GM10847 (cell line): ENCODE results near the gene STX8.

Experiments
- POLR2A ChIP-seq: IDR thresholded peaks from 2 replicates; pipeline ENCODE4 v1.6.1; 2011; ENCODE audit not compliant: insufficient read length; ENCODE audit errors: extremely low read depth

The STX8 gene

GRCh38 chr17:9239793-9240658, 335.6 kb downstream of the STX8 start:
- TF ChIP-seq POLR2A: no peak

GRCh38 chr17:9239246-9239792, 336.3 kb downstream of the STX8 start:
- TF ChIP-seq POLR2A: no peak

GRCh38 chr17:9238340-9239245, 337.0 kb downstream of the STX8 start:
- TF ChIP-seq POLR2A: no peak

DNA sequence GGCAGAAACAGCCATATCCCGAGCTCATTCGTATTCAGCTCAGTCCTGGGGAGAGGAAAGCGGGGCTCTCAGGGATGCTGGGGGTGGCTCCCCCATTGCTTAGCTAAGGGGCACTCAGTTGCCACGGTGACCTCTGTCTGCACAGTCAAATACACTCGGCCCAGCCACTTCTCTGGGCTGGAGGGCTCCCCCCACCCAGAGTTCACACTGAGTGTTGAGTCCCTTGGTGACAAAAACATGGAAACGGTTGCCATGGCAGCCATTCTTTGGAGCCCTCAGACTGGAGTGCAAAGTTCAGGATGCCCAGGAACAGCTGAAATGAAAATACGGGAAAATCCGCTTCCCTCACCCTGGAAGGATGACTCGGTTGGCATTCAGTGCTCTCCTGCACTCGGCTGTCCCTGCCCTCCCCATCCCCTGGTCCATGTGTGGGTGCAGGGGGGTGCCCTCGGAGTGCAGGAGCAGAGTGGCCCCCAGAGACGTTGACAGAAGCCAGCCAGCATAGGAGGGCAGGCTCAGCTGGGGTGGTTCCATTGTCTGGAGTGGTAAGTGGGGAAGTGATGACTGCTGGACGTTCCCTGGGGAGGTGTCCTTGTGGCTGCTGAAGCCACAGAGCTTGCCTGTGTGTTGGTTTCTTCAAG, 337.8 kb downstream of the STX8 start:
- no peak for TF ChIP-seq POLR2A

DNA sequence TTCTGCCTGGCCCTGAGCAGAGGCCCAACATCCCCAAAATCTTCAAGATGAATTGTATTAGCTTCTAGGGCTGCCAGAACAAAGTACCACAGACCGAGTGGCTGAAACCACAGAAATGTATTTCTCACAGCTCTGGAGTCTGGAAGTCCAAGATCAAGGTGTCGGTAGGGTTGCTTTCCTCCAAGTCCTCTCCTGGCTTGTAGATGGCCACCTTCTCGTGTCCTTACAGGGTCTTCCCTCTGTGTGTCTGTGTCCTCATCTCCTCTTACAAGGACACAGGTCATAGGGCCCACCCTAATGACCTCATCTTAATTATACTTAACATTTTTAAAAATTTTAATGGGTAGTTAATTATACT, 338.6 kb downstream of the STX8 start:
- TF ChIP-seq POLR2A: no peak

DNA sequence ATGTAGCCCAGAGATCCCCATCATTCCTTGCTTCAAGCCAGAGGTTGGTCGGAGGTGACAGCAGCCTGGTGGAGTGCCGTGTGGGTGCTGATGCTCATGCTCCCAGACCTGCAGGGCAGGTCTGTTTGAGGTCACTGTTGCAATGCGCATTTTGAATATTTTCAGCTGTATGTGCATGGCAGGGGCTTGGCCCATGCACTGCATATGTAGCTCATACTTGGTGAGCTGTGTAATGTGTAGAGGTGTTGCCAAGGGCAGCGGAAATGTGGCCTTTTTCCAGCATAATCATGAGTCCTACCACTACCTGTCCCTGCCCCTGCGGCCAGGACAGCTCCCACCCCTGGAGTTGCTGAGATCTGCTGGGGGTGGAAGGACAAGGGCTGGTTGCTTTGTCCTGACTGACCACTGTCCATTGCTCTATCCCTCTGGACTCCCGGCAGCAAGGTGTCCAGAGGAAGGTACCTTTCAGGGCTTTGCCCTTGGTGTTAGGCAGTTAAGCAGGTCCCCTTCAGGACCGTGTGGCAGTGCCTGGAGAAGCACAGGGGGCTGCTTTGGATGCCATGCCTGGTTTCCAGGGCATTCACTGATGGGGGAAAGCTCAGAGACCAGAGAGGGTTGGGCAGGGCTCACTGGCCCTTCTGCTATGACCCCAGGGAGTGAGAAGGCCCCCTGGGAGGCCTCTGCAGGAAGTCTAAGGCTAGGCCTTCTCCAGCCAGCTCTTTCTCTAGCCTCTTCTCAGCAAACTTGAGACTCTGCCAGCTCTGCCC, 339.2 kb downstream of the STX8 start:
- no peak for TF ChIP-seq POLR2A

DNA sequence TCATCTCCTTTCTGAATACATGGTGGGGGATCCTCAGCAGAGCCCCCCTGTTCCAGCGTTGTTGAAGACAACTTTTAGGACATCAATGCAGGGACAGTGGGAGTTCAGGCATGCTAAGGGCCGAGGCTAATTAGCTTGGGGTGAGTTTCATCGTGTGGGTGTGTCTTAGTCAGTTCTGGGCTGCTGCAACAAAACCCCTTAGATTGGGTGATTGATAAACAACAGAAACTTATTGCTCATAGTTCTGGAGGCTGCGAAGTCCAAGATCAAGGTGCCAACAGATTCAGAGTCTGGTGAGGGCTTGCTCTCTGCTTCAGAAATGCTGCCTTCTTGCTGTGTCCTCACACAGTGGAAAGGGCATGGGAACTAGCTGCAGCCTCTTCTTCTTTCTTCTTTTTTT, 340.3 kb downstream of the STX8 start:
- TF ChIP-seq POLR2A: no peak

DNA sequence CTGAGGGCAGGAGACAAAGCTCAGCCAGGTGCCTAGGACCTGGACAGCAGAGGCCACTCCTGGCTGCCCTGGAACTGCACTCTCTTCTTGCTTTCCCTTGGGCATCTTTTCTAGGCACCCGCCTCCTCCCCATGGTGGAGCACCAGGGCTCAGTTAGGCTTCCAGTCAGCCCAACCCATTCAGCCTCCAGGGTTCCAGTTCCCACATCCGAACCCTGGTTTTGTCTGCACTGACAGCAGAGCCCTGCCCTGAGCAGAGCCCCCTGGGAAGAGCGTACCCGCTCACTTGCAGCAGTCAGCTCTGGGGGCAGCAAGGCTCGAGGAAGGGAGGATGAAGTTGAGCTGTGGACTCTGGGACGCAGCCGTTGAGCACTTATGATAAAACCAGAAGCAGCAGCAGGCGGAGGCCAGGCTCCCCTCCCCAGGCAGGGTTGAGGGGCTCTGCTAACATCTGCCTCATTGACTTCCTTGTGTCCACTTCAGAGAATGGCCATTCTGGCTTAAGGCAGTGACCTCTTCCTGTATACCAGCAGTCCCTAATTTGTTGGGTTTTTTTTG, 341.2 kb downstream of the STX8 start:
- no peak for TF ChIP-seq POLR2A

DNA sequence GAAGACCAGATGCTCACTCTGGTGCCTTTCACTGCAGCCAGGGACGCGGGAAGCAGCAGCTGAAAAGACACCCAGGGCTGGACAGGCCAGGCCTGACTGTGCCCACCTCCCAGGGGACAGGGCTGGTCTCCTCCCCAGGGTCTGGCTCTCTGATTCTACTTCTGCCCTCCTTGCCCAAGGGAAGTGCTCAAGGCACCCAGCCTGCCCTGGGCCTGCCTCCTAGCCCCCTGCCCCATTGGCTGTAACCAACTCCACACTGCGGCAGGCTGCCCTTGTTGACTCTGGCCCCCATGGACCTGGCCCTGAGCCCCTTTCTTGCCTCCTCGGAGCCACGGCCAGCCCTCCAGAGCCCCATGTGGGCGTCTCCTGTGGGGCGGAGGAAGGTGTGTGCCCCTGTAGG, 341.9 kb downstream of the STX8 start:
- TF ChIP-seq POLR2A: no peak

DNA sequence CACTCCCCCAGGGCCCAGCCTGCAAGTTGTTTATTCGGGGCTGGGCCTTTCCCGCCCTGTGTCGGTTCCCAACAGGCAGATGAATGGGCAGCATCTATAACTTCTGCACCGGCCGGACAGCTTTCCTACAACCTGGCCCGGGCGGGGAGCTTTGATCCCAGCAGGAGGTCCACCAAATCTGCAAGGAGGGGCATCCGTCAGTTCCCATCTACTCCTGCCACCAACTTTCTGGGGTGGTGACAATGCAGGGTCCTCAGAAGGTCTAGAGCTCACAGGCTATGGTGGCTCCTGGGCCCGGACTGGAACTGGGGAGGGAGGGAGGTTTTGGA, 342.4 kb downstream of the STX8 start:
- TF ChIP-seq POLR2A: no peak

DNA sequence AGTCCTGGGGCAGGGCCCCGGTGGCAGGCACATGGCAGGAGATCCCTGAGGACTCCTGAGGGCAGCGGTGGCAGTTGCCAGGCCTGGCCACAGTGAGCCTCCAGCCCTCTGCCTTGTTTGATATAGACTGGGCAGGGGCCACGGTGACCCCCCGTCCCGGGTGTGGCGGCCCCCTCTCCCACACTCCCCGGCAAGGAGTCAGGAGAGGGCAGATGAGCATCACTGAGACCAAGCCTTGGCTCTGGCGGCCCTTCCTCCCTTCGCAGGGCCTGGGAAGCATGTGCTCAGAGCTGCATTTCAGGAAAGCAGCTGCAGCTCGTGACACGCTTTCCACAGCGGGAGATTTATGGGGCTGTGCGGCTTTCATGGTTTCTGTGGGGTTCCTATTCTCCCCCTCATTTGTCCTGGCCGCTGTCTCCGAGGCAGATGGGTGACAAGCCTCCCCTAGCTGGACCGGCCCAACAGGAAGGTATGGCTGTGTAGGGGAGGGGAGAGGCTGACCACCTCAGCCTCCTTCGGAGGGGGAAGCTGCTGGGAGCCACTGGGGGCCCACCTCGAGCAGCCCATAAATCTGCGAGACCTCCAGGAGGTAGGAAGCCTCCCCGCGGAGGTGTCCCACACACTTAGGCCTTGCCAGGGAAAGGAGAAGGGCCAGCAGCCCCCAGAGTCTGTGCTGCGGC, 342.9 kb downstream of the STX8 start:
- TF ChIP-seq POLR2A: no peak

- no peak for TF ChIP-seq POLR2A
Measured at GRCh38 chr17:9232155-9232475, 343.5 kb downstream of the STX8 start.

DNA sequence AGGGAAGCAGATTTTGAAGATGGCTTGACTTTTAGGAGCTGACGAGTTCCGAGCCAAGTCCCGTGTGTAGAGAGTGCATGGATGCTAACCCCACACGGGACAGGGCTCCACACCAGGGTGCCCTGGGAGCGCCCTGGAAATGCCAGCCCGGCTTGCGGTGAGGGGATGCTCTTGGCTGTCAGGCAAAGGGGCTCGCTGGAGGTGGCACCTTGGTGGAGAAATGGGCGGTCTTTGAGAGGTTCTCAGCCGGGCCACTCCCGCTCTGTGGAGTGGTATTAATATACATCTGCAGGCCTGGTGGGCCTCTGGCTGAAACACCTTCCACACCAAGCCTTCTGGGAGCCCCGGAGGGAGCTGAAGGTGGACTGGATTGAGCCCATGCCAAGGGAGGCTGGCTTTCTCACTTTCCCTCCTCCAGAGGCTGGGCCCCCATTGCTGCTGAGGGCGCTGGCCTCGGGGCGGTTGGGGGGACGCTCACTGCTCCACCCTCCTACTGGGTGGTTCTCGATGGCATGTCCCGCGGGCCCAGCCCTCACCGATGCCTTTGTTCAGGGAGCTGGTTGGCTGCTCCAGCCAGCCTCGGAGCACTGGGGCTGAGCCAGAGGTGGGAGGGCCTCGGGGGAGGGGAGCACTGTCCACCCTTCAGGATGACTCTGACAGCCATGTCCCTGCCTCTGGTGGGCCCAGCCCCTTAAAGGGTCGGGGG, 344.0 kb downstream of the STX8 start:
- no peak for TF ChIP-seq POLR2A

GRCh38 chr17:9230861-9231260, 344.8 kb downstream of the STX8 start:
- TF ChIP-seq POLR2A: no peak

GRCh38 chr17:9230346-9230745, 345.3 kb downstream of the STX8 start:
- TF ChIP-seq POLR2A: no peak
